Measurements from ENCODE around the gene POLD2.

Gene POLD2

DNA sequence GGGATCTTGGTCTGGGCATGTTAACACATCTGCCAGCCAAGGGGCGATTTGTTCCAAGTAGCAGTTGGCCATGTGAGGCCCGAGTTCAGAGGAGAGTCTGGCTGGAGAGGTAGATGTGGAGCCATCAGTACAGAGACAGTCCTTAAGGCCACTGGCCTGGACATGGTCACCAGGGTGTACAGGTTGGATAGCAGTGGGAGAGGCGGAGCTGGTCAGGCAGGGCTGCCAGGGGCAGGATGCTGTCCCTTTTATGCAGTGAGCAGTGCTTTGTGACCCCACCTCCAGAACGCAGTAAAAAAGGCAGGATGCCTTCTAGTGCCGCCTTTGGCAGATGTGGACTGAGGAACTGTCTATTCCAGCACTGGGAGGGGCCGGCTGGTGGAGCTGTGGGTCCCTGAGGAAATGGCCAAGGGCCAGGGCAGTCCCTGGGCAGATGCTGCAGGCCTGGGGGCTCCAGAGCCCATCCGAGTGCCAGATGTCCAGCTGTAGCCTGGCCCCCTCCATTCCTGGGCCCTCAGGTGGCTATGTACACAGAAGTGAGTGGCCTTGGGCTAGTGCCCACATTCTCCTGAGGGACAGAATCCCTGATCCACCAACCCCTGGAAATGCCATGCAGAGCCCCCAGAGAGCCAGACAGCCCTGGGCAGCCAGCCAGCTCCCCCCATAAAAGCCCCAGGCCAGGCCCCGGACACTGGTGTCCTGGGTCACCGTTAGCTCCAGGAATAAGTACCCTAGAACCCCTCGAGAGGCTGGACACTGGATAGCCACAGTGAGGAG, 34.9 kb upstream of the POLD2 start:
- H3K4me1 ChIP-seq (ENCODE audit: control insufficient read depth, low read depth, low read length): no peaks in the 10 kb centered on the region
- no peaks in the 10 kb centered on the region for H3K36me3 ChIP-seq (ENCODE audit: control insufficient read depth, low read depth, low read length)
- no peak overlapping the region for H3K4me3 ChIP-seq (ENCODE audit: low read length)
- H3K9me3 ChIP-seq (ENCODE audit: control insufficient read depth, low read depth, low read length): no peaks in the 10 kb centered on the region
- H3K27ac ChIP-seq (ENCODE audit: low read length): no peak overlapping the region
- H3K9ac ChIP-seq (ENCODE audit: low read length): no peak overlapping the region
- no peaks in the 10 kb centered on the region for H3K27me3 ChIP-seq (ENCODE audit: control insufficient read depth, insufficient read depth, low read length)

DNA sequence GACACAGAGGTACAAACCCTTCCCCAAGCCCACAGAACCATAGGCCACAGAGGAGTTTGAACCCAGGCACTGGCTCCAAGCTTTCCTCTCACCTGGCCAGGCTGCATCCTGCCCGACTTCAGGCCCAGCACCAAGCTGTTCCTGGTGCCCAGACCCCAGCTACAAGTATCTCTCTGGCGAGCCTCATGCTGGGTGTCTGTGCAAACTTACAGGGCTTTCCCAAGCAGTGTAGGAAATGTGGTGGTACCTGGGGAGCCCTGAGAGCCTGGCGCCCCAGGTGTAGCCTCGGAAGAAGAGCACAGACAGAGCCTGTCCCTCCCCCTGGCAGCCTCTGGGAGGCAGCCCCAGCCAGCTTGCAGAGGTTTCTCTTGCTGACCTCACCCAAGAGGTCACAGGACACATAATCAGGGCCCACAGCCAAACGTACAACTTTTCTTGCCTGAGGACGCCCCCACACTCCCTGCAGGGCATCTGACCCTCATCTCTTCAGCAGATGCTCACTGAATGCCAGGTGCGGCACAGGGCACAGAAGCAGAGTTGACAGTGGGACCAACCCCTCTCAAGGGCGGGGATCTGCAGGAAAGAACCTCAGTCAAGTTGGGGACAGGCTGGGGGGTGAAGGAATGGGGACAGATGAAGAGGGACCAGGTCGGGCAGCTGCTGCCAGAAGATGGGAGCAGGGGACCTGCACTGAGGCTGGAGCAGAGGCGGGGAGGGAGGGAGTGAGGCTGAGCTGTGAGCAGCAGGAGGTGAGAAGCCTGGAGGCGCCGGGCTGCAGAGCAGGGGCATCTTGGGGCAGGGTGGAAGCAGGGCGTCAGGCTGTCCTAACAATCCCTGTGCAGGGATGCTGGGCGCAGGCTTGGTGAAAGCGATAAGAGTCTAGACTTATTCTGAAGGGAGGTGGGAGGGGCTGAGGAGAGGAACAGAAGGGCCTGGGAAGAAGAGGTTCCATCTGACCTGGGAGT, 34.0 kb upstream of the POLD2 start:
- Histone ChIP-seq H3K9me3 (ENCODE audit: control insufficient read depth, low read depth, low read length) (no peaks in the 10 kb centered on the region), H3K9ac (ENCODE audit: low read length) (no peak overlapping the region), H3K4me1 (ENCODE audit: control insufficient read depth, low read depth, low read length) (no peaks in the 10 kb centered on the region), H3K4me3 (ENCODE audit: low read length) (no peak overlapping the region), H3K27ac (ENCODE audit: low read length) (no peak overlapping the region), H3K36me3 (ENCODE audit: control insufficient read depth, low read depth, low read length) (no peaks in the 10 kb centered on the region), H3K27me3 (ENCODE audit: control insufficient read depth, insufficient read depth, low read length) (no peaks in the 10 kb centered on the region)

DNA sequence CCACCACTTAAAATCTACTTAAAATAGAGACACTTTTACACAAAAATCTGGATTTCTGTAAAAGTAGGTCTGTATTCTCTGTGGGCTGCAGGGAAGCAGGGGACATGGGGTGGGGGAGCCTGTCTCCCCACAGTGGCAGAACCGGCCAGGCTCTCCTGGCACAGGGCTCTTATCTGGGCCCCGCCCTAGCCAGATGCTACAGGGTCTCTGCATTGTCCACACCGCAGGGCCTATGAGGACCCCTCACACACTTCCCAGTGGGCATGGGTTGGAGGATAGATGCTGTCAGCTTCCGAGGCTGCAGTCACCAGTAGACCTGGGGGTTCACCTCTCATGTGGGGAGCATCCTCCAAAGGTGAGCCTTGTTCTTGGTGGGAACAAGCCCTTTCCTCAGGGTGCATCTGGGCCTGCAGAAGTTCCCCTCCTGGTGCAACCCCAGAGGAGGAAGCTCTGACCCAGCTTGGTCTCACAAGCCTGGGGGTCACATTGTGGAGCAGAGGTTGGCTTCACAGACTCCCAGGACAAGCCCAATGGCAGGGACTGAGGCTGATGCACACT, 33.2 kb upstream of the POLD2 start:
- Histone ChIP-seq H3K27ac (ENCODE audit: low read length) (no peak overlapping the region), H3K36me3 (ENCODE audit: control insufficient read depth, low read depth, low read length) (no peaks in the 10 kb centered on the region), H3K4me3 (ENCODE audit: low read length) (no peak overlapping the region), H3K27me3 (ENCODE audit: control insufficient read depth, insufficient read depth, low read length) (no peaks in the 10 kb centered on the region), H3K9me3 (ENCODE audit: control insufficient read depth, low read depth, low read length) (no peaks in the 10 kb centered on the region), H3K9ac (ENCODE audit: low read length) (no peak overlapping the region), H3K4me1 (ENCODE audit: control insufficient read depth, low read depth, low read length) (no peaks in the 10 kb centered on the region)

GRCh38 chr7:44155191-44156185, 32.1 kb upstream of the POLD2 start:
- no peaks in the 10 kb centered on the region for H3K4me1 ChIP-seq (ENCODE audit: control insufficient read depth, low read depth, low read length)
- no peak overlapping the region for H3K9ac ChIP-seq (ENCODE audit: low read length)
- no peaks in the 10 kb centered on the region for H3K27me3 ChIP-seq (ENCODE audit: control insufficient read depth, insufficient read depth, low read length)
- no peaks in the 10 kb centered on the region for H3K36me3 ChIP-seq (ENCODE audit: control insufficient read depth, low read depth, low read length)
- H3K27ac ChIP-seq (ENCODE audit: low read length): no peak overlapping the region
- H3K9me3 ChIP-seq (ENCODE audit: control insufficient read depth, low read depth, low read length): no peaks in the 10 kb centered on the region
- no peak overlapping the region for H3K4me3 ChIP-seq (ENCODE audit: low read length)

DNA sequence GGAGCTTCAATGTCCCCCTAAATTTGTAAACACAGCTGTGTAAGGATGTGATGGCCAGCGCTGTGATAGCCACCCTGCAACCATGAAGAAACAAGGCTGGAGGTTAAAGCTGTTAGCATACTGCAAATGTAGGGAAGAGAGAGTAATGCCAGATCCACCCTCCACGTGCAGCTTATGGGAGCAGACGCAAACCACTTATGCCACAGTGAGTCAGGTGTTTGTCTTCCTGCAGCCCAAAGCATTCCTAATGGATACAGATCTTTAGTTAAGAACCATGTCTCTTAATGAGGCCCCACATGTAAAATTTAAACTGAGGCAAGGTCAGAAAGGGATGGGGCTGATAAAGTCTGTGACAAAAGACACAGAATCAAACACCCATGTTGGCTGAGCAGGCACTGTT, 31.4 kb upstream of the POLD2 start:
- H3K9me3 ChIP-seq (ENCODE audit: control insufficient read depth, low read depth, low read length): no peaks in the 10 kb centered on the region
- H3K27ac ChIP-seq (ENCODE audit: low read length): no peak overlapping the region
- no peaks in the 10 kb centered on the region for H3K27me3 ChIP-seq (ENCODE audit: control insufficient read depth, insufficient read depth, low read length)
- no peaks in the 10 kb centered on the region for H3K4me1 ChIP-seq (ENCODE audit: control insufficient read depth, low read depth, low read length)
- no peaks in the 10 kb centered on the region for H3K36me3 ChIP-seq (ENCODE audit: control insufficient read depth, low read depth, low read length)
- no peak overlapping the region for H3K9ac ChIP-seq (ENCODE audit: low read length)
- no peak overlapping the region for H3K4me3 ChIP-seq (ENCODE audit: low read length)

- no peak overlapping the region for H3K27ac ChIP-seq (ENCODE audit: low read length)
- H3K4me1 ChIP-seq (ENCODE audit: control insufficient read depth, low read depth, low read length): no peaks in the 10 kb centered on the region
- H3K4me3 ChIP-seq (ENCODE audit: low read length): no peak overlapping the region
- H3K36me3 ChIP-seq (ENCODE audit: control insufficient read depth, low read depth, low read length): no peaks in the 10 kb centered on the region
- H3K27me3 ChIP-seq (ENCODE audit: control insufficient read depth, insufficient read depth, low read length): no peaks in the 10 kb centered on the region
- H3K9ac ChIP-seq (ENCODE audit: low read length): no peak overlapping the region
- H3K9me3 ChIP-seq (ENCODE audit: control insufficient read depth, low read depth, low read length): no peaks in the 10 kb centered on the region
Measured at GRCh38 chr7:44153948-44154335, 30.6 kb upstream of the POLD2 start.

DNA sequence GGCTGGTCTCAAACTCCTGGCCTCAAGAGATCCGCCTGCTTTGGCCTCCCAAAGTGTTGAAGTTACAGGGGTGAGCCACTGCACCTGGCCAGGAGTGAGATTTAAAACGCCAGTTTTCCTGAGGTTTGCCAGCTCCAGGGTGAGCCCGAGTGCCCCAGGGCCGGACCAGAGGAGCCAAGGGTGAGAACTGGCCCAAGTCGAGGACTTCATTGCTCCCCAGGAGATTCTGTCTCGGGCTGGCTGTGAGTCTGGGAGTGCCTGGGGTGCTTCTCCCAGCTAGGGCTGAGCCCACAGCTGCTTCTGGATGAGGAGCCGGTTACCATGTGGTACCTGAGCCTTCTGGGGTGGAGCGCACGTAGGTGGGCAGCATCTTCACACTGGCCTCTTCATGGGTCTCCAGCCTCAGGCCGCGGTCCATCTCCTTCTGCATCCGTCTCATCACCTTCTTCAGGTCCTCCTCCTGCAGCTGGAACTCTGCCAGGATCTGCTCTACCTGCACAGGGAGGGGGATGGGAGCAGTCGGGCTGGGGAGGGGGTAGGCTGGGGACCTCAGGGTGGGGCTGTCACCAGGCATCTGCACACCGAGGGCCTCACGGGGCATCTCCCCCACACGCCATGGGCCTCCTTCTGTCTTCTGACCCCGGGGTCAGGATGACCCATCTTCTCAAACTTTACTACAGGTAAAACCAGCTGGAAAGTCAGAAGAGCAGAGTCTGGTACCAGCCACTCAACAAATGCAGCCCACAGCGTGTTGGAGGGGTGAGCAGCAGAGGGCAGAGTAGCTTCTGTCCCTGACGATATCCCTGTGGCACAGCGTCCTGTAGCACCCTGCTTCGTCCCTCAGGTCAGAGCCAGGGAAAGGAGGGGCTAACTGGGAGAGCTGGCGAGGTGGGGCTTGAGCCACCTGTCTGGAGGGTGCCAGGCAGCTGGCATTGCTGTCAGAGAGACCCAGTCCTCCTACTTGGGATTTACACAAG, 29.9 kb upstream of the POLD2 start:
- Histone ChIP-seq H3K36me3 (ENCODE audit: control insufficient read depth, low read depth, low read length) (no peaks in the 10 kb centered on the region), H3K27ac (ENCODE audit: low read length) (no peak overlapping the region), H3K9ac (ENCODE audit: low read length) (no peak overlapping the region), H3K27me3 (ENCODE audit: control insufficient read depth, insufficient read depth, low read length) (no peaks in the 10 kb centered on the region), H3K4me1 (ENCODE audit: control insufficient read depth, low read depth, low read length) (no peaks in the 10 kb centered on the region), H3K4me3 (ENCODE audit: low read length) (no peak overlapping the region), H3K9me3 (ENCODE audit: control insufficient read depth, low read depth, low read length) (no peaks in the 10 kb centered on the region)

DNA sequence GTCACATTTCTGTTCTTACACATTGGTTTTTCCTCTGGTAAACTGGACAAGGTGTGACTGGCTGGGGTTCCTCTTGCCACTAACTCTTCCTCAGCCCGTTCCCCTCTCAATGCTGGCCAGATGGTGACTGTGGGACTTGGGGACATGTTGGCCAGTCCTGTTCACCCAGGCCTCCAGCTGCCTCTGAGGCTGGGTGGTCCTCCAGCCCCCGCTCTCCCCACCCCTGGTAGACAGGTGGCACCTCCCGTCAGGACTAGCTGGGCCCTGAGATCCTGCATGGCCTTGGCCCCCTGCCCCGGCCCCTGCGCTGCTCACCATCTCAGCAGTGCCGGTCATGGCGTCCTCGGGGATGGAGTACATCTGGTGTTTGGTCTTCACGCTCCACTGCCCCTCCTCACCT, 28.6 kb upstream of the POLD2 start:
- Histone ChIP-seq H3K27ac (ENCODE audit: low read length) (no peak overlapping the region), H3K4me1 (ENCODE audit: control insufficient read depth, low read depth, low read length) (peaks cover 9% of the 10 kb centered on the region), H3K9ac (ENCODE audit: low read length) (no peak overlapping the region), H3K36me3 (ENCODE audit: control insufficient read depth, low read depth, low read length) (no peaks in the 10 kb centered on the region), H3K9me3 (ENCODE audit: control insufficient read depth, low read depth, low read length) (no peaks in the 10 kb centered on the region), H3K4me3 (ENCODE audit: low read length) (no peak overlapping the region), H3K27me3 (ENCODE audit: control insufficient read depth, insufficient read depth, low read length) (peaks cover 4% of the 10 kb centered on the region)

DNA sequence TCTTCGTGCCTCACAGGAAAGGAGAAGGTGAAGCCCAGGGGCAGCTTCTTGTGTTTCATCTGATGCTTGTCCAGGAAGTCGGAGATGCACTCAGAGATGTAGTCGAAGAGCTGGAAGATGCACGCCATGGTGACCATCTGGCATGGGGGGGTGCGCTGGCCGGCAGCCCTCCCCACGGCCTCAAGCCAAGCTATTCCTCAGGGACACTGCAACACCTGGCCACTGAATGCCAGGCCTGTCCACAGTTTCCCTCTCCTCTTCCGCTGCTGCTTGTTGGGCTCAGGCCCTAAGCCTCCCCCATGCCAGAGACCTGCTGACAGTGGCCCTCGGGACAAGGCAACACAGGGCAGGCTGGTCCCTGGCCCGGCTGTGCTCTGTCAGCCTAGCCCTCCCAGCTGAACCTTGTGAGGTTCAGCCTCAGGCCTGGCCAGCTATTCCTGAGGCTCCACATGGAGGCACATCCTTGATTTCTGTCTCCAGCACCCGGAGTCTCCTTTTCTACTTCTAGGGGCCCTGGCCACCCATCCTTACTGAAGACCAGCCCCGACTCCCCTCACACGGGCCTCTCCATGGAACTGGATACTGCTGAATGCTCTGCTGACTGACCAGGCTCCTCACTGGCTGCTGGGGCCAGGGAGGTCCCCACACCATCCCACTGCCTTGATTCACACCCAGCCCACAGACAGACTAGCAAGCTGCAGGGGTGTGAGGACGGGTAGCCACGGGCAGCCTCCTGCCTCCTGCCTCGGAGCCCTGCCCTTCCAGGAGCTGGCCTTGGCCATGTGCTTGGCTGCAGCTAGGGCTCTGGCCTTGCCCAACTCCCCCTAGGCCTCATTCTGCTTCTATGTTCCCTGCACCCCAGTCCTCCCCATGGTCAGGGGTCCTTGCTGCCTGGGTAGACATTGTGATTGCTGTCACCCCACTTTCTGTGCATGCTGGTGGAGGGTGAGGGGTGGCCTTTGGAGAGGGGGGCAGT, 27.9 kb upstream of the POLD2 start:
- Histone ChIP-seq H3K36me3 (ENCODE audit: control insufficient read depth, low read depth, low read length) (no peaks in the 10 kb centered on the region), H3K27ac (ENCODE audit: low read length) (no peak overlapping the region), H3K9me3 (ENCODE audit: control insufficient read depth, low read depth, low read length) (no peaks in the 10 kb centered on the region), H3K27me3 (ENCODE audit: control insufficient read depth, insufficient read depth, low read length) (peaks cover 4% of the 10 kb centered on the region), H3K4me1 (ENCODE audit: control insufficient read depth, low read depth, low read length) (peaks cover 10% of the 10 kb centered on the region), H3K9ac (ENCODE audit: low read length) (no peak overlapping the region), H3K4me3 (ENCODE audit: low read length) (no peak overlapping the region)

Data from iPS-18a (cell line).